UCSD-AML1 (cell line): ENCODE data around the gene ADD1.

ENCODE experiments used
- DNase-seq: peaks from one replicate; lab custom pipeline; 2025; ENCODE audit not compliant: unreplicated experiment; lab: John Stamatoyannopoulos, UW

ADD1 gene

GRCh38 chr4:2843263-2843940 lies at the start of gene ADD1:
Gene ADD1, plus strand, starts transcription at chr4:2843844. Its CDS starts 32,072 bp downstream, at chr4:2875916.
- DNase-seq = peak; percentile 97

- DNase-seq = peak; percentile 68
Measured at GRCh38 chr4:2794486-2795299, 49.0 kb upstream of the ADD1 start.

- no peak for DNase-seq
Measured at GRCh38 chr4:2795300-2795892, 48.2 kb upstream of the ADD1 start.

- no peak for DNase-seq
Measured at GRCh38 chr4:2795893-2796848, 47.5 kb upstream of the ADD1 start.

- DNase-seq = no peak
Measured at GRCh38 chr4:2796849-2797544, 46.6 kb upstream of the ADD1 start.

GRCh38 chr4:2797545-2798305 lies 45.9 kb upstream of the ADD1 start:
- peak; percentile 73 for DNase-seq

GRCh38 chr4:2798399-2799223 lies 45.0 kb upstream of the ADD1 start:
- peak; percentile 79 for DNase-seq

GRCh38 chr4:2799224-2799911 lies 44.3 kb upstream of the ADD1 start:
- peak; percentile 56 for DNase-seq

GRCh38 chr4:2799971-2800690 lies 43.5 kb upstream of the ADD1 start:
- DNase-seq = no peak

- DNase-seq = peak; percentile 88
Measured at GRCh38 chr4:2800691-2801596, 42.7 kb upstream of the ADD1 start.

GRCh38 chr4:2802618-2803531 lies 40.8 kb upstream of the ADD1 start:
- no peak for DNase-seq

- DNase-seq = no peak
Measured at GRCh38 chr4:2803624-2804448, 39.8 kb upstream of the ADD1 start.

- DNase-seq = no peak
Measured at GRCh38 chr4:2804449-2804972, 39.1 kb upstream of the ADD1 start.

GRCh38 chr4:2804973-2805501 lies 38.6 kb upstream of the ADD1 start:
- no peak for DNase-seq
